ENCODE measurements around the gene EPB41L5.
"Not testable (repeated sequence)": the region's sequence is repeated elsewhere in the genome, so short reads cannot be mapped to it uniquely, and the experiment has no call there.

EPB41L5 gene

DNA sequence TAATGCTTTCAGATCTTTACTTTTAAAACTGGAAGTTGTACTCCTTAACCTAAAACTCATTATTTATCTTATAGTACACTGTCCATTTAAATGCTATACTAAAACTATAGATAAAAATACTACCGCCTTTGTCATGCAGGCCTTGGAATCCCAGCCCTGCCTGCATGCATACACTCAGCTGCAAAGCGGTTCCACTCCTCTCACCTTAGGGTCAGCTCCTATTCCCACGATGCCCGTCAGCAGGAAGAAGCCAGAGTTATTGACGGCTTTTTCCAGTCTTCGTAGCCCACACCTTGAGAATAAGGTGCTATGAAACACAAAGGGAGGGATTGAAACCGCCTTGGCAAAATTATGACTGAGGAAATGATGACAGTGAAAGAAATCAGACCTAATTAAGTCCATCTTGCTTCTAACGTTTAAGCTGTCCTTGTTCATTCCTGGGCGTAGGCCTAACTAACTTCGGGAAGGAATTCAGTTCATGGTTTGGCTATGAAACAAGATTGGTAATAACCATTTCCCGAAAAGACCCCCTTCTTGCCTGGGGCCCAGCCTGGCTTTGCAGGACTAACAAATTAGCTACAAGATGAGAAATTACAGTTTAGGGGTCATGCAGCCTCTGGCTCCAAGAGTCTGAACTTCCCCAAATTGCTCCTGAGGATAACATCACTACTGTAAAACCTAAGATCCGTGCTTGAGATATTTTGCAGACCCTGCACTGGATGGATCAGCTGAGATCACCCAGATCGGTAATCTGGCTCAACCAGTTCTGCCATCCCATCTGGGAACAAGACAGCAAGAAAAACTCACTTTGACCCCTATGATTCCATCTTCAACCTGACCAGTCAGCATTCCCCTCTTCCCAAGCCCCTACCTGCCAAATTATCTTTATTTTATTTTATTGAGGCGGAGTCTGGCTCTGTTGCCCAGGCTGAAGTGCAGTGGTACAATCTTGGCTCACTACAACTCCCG is 17.1 kb downstream of the EPB41L5 start:
- no peak for DNase-seq (ENCODE audit: low read depth in 2 of 2)

DNA sequence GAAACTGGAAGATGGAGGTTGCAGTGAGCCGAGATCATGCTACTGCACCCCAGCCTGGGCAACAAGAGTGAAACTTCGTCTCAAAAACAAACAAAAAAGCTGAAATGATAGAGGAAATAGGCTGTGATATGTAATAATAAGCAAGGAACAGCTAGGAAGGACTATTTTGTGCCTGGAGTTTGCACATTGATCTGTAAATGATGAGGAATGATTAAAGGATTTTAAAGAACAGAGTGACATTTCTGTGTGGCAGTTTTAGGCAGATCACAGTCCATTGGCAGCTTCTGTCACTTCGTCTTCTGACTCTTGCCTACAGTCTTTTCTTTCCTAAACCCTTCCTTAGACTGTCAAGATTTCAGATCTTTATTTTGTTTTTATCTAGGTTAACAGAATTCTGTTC is 19.4 kb downstream of the EPB41L5 start:
- no peak for DNase-seq (ENCODE audit: low read depth in 2 of 2)

DNA sequence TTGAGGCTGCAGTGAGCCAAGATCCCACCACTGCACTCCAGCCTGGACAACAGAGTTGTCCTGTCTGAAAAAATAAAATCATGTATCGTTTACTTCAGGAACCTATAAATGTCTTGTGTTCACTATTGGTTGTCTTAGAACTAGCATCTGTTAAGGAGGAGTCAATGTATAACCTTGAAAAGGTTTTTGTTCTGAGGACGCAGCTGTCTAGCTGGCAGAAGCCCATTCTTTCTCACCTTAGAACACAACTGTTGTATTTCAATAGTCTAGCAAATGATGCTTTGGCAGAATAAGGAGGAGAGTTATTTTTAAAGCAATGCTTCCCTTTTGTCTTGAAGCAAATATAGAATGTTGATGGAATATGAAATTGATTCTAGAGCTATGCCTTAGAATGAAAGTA is 21.1 kb downstream of the EPB41L5 start:
- no peak for DNase-seq (ENCODE audit: low read depth in 2 of 2)

DNA sequence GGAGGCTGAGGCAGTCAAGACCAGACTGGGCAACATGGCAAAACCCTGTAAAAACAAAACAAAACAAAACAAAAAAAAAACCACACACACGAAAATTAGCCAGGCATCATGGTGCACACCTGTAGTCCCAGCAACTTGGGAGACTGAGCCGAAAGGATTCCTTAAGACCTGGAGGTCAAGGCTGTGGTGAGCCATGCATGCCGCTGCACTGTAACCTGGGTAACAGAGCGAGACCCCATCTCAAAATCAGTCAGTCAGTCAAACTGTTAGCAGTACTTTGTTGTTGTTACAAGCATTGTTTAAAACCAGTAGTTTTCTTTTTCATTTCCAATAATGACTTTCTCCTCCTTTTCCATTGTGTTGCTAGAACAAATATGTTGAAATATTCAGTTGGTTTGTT is 21.7 kb downstream of the EPB41L5 start:
- DNase-seq (ENCODE audit: low read depth in 2 of 2), result no peak

DNA sequence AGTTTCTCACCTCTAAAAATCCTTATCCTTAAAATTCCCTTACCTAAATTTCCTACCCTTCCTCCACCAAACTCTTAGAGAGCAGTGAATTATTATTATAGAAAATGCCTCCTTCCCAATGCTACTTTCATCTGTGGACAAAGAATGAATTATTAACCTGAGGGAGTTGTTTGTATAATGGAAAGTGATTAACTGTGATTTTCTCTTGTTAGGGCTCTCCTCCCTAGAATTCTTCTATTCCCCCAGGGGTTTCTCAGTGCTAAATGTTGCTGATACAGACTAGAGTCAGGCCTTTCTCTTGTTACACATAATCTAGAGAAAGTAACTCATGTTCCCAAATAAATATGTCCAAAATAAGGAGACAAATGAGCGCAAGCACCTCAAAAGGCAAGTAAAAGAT is 23.3 kb downstream of the EPB41L5 start:
- no peak for DNase-seq (ENCODE audit: low read depth in 2 of 2)

DNA sequence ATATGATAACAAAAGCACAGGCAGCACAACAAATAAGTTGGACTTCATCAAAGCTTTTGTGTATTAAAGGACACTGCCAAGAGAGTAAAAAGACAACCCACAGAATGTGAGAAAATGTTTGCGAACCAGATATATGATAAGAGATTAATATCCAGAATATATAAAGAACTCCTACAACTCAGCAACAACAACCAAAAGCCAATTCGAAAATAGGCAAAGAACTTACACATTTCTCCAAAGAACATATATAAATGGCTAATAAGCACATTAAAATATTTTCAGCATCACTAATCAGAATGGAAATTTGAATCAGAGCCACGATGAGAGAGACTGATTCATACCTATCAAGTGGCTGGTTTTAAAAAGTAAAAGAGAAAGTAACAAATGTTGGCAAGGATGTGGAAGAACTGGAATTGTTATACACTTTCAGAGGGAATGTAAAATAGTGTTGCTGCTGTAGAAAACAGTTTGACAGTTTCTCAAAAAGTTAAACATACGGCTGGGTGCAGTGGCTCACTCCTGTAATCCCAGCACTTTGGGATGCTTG is 25.2 kb downstream of the EPB41L5 start:
- DNase-seq (ENCODE audit: low read depth in 2 of 2), result no peak

DNA sequence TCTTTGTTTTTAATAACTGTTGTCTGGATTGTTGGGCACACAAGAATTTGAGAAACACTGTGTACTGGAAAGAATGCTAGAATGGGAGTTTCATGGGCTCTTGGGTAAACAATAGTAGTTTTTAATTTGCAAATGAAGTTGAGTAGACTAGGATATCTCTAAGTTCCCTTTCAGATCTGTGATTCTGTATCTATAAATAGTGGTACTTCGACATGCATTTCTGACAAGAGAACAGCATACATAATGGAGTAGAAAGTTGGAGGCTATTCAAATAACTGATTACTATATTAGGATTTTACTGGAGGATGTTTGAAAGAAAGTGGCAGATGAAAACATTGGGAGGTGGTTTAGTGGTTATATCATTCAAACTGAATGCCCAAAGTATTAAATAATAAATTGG is 29.5 kb downstream of the EPB41L5 start:
- DNase-seq (ENCODE audit: low read depth in 2 of 2), result no peak

DNA sequence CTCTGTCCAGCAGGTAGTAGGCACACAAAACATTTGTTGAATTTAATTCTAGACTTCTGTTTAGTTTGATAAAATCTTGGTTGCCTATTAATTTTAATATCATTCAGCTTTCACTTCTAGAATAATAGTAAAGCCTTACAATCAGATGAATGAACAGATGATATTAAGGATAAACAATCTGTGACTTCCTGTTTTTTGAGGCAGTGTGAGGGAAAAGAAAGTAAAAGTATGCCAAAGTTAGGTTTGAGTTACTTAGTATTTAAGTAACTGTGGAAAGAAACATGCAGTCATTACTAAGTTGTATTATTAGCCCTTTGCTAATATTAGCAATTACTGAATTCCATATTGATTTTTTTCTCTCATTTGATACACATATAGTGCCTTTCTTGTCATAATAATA is 31.5 kb downstream of the EPB41L5 start:
- DNase-seq (ENCODE audit: low read depth in 2 of 2), result no peak

DNA sequence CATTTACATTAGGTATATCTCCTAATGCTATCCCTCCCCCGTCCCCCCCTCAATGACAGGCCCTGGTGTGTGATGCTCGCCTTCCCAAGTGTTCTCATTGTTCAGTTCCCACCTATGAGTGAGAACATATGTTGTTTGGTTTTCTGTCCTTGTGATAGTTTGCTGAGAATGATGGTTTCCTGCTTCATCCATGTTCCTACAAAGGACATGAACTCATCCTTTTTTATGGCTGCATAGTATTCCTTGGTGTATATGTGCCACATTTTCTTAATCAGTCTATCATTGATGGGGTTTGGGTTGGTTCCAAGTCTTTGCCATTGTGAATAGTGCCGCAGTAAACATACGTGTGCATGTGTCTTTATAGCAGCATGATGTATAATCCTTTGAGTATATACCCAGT is 32.9 kb downstream of the EPB41L5 start:
- DNase-seq (ENCODE audit: low read depth in 2 of 2), result not testable (repeated sequence)

DNA sequence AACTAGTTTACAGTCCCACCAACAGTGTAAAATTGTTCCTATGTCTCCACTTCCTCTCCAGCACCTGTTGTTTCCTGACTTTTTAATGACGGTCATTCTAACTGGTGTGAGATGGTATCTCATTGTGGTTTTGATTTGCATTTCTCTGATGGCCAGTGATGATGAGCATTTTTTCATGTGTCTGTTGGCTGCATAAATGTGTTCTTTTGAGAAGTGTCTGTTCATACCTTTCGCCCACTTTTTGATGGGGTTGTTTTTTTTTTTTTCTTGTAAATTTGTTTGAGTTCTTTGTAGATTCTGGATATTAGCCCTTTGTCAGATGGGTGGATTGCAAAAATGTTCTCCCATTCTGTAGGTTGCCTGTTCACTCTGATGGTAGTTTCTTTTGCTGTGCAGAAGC is 33.4 kb downstream of the EPB41L5 start:
- not testable (repeated sequence) for DNase-seq (ENCODE audit: low read depth in 2 of 2)

DNA sequence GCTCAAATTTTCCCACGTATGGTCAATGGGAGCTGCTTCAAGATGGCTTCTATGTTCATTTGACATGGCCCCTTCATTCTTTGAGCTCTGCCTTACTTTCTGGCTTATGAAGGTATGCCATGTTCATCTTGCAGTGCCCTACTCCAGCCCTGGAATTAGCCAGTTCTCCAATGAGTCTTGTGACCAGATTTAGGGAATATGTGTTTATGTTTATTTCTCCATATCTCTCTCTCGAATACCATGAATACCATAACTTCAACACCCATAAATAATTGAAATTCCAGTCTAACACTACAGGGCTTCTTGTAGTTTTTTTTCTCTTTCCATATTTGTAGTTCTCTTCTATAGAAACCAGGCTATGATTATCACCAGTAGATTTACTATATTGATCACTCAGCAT is 39.7 kb downstream of the EPB41L5 start:
- DNase-seq (ENCODE audit: low read depth in 2 of 2), result no peak

DNA sequence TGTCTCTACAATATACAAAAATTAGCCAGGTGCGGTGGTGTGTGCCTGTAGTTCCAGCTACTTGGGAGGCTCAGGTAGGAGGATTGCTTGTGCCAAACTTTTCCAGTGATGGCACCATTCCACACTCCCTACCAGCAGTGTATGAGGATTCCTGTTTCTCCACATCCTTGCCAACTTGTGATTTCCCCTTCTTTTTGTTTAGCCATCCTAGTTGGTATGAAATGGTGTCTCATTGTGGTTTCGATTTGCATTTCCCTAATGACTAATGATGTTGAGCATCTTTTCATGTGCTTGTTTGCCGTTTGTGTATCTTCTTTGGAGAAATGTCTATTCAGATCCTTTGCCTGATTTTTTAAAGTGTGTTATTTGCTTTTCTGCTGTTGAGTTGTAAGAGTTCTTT is 41.0 kb downstream of the EPB41L5 start:
- DNase-seq (ENCODE audit: low read depth in 2 of 2), result no peak

DNA sequence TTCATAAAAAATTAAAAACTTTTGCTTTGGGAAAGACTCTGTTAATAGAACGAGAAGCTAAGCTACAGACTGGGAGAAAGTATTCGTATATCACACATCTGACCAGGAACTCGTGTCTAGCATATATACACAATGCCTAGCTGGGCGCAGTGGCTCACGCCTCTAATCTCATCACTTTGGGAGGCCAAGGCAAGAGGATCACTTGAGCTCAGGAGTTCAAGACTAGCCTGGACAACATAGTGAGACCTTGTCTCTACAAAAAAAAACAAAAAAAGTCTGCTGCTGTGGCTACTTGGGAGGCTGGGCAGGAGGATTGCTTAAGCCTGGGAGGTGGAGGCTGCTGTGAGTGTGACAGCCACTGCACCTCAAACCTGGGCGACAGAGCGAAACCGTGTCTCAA is 46.6 kb downstream of the EPB41L5 start:
- DNase-seq (ENCODE audit: low read depth in 2 of 2), result no peak

DNA sequence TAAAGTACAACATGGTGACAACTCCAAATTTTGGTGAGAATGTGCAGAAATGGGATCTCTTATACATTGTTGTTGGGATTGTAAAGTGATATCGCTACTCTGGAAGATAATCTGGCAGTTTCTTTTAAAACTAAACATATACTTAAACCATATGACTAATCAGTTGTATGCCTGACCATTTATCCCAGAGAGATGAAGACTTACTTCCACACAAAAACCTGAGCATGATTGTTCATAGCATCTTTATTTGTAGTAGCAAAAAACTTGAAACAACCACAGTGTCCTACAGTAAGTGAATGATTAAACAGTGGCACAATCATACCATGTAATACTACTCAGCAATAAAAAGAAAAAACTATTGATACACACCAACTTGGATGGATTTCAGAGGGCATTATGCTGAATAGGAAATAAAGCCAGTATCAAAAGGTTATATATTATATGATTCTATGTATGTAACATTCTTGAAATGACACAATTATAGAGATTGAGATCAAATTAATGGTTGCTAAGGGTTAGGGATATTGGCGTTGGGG is 47.3 kb downstream of the EPB41L5 start:
- no peak for DNase-seq (ENCODE audit: low read depth in 2 of 2)

DNA sequence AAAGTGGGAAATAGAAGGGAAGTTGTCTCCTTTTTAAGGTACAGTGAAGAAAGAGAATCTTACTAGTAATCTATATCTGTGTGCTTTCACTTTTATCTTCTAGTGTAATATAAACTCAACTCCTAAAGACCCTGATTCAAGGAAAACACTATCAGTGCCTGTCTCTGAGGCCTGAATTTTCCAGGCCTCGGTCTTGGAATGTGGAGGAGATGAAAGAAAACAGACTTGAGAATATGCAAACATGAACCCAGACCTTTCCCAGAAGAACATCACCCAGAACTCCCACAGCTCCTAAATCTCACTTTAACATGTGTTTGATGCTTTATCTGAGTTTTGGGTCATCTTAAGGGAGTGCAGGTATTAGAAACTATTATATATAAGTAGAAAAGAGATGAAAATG is 51.8 kb downstream of the EPB41L5 start:
- no peak for DNase-seq (ENCODE audit: low read depth in 2 of 2)

DNA sequence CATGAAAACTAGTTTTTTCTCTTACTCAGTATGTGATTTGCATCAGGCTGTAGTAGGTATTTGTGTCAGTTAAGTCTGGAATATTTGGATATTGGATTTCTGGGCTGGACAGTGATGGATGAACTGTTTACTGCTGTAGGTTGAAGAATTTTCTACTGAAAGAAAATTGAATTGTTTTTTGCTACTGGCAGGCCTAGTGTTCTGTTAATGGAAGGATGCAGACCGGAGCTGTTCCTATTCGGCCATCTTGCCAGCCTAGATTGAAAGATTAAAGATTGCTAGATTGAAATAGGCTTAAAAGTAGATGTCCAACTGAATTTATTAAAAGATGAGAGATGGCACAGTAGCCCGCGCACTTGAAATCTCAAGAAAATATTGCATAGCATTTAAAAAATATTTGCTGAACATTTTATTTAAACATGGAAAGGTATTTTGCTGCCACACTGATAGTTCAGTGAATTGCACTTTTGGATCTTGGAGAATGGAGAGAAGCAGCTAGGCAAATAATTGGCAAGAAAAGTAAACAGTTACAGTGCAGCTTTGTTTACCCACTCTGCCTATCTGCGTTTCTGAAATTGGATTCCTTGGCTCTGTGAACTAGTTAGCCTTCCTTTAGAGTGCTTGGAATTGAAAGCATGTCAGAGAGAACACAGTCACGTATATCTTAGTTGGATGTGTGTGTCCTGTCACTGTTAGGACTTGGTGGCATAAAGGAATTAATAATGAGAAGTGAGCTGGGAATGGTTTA is 54.1 kb downstream of the EPB41L5 start:
- DNase-seq (ENCODE audit: low read depth in 2 of 2), result no peak

DNA sequence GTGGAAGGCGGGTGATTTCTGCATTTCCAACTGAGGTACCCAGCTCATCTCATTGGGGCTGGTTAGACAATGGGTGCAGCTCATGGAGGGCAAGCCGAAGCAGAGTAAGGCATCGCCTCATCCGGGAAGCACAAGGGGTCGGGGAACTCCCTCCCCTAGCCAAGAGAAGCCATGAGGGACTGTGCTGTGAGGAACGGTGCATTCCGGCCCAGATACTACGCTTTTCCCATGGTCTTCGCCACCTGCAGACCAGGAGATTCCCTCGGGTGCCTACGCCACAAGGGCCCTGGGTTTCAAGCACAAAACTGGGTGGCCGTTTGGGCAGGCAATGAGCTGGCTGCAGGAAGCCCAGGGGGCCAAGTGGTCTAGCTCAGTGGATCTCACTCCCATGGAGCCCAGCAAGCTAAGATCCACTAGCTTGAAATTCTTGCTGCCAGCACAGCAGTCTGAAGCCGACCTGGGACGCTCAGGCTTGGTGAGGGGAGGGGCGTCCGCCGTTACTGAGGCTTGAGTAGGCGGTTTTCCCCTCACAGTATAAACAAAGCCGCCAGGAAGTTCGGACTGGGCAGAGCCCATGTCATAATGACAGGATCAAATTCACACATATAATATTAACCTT is 55.3 kb downstream of the EPB41L5 start:
- not testable (repeated sequence) for DNase-seq (ENCODE audit: low read depth in 2 of 2)

DNA sequence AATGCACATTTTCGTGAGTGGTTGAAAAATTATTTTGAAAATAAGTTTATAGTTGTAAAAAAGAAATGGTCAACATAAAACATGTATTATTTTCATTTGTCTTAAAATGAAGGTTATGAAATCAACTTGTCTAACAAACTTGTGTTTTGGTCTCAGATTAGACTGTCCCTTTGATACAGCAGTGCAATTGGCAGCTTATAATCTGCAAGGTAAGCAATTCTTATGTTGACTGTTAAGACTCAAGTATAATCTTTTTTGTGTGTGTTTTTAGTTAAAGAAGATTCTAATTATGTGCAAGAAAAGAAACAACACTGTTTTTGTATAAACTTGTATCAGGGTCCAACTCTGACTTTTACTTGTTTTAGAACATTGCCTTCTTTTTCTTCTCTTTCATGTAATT is 62.7 kb downstream of the EPB41L5 start:
- DNase-seq (ENCODE audit: low read depth in 2 of 2), result no peak

DNA sequence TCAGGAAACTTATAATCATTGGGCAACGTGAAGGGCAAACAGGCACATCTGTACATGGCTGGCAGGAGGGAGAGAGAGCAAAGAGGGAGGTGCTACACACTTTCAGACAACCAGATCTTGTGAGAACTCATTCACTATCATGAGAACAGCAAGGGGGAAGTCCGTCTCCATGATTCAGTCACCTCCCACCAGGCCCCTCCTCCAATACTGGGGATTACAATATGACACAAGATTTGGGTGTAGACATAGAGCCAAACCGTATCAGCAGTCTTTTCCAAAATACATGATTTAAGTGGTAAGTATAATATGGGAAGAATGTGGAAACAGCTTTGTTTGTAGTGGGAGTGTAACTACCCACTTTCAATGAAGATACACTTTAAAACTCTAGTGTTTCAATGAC is 65.0 kb downstream of the EPB41L5 start:
- DNase-seq (ENCODE audit: low read depth in 2 of 2), result peak in 1 of 2 donors; percentile 1

DNA sequence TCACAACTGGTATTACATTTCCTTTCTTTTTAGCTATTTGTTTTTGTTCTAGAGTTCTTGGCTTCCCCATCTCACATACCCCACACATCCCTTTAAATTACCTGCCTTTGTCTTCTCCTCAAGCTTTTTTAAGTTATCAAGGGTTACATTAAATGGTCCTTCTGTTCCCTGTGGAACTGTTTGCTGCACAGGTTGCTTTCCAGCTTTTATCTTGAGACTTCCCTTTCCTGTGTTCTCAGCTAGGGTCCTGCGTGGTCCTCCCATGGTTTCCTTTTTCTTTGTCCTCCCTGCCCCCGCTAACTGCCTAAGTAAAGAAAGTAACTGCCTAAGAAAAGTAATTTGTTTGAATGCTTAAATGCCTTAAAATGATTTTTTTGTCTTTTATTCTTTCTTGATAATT is 66.8 kb downstream of the EPB41L5 start:
- no peak for DNase-seq (ENCODE audit: low read depth in 2 of 2)

DNA sequence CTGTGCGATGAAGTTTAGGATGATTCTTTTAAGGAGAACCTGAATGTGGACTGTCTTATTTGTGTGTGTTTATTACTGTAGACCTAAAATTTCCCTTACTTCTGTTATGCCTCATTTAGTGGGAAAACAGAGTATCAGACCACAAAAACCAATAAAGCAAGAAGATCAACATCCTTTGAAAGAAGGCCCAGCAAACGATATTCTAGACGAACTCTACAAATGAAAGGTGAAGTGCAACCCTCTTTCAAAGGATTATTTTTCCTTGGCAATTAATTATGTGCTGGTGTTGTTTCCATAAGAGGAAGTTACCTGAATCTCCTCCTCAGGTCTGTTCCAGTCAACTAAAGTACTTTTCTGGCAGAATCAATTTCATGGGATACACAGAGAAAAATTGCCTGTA is 78.6 kb downstream of the EPB41L5 start:
- DNase-seq (ENCODE audit: low read depth in 2 of 2), result no peak

DNA sequence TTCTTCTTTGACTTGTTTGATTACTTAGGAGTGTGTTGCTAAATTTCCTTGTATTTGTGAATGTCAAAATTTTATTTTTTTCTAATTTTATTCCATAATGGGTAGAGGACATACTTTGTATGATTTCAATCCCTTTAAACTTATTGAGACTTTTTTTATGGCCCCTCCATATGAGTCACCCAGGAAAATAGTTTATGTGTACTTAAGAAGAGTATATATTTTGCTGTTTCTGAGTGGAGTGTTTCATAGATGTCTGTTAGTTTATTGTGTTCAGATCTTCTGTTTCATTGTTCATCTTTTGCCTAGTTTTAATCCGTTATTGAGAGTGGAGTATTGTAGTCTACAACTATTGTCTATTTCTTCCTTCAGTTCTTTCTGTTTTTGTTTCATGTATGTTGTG is 81.9 kb downstream of the EPB41L5 start:
- no peak for DNase-seq (ENCODE audit: low read depth in 2 of 2)

All from stimulated activated CD4-positive, alpha-beta T cell treated with anti-CD3 and anti-CD28 coated beads, Interleukin-4, amount 100 ng/mL, for 48 hours (primary cell).